Central memory CD4-positive, alpha-beta T cell (primary cell): ENCODE results near the gene LYZ.

ENCODE experiments used
- DNase-seq: peaks from one replicate; pipeline ENCODE4 v3.0.0; 2022

LYZ gene

GRCh38 chr12:69338936-69339335, 9.2 kb upstream of the LYZ start:
- no peak for DNase-seq

GRCh38 chr12:69339999-69340398, 8.2 kb upstream of the LYZ start:
- DNase-seq, result no peak

DNA sequence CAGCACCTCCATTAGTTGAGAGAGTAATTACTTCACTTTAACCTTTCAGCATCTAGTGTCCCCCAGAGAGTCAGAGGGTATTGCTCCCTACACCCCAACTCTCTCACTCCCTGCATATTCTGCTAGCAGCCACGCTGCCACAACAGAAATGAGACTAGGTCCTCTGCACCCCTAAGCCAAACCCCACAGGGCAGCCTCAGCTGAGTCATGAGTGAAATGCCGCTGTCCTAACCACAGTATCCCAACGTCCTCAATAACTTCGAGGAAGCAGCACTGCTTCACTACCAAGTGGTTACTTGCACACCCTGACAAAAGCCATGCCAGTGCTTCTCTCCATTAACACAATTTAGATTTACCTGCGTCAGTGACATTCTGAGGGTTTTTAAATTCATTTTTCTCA, 6.9 kb upstream of the LYZ start:
- no peak for DNase-seq

GRCh38 chr12:69342421-69342820, 5.8 kb upstream of the LYZ start:
- no peak for DNase-seq

DNA sequence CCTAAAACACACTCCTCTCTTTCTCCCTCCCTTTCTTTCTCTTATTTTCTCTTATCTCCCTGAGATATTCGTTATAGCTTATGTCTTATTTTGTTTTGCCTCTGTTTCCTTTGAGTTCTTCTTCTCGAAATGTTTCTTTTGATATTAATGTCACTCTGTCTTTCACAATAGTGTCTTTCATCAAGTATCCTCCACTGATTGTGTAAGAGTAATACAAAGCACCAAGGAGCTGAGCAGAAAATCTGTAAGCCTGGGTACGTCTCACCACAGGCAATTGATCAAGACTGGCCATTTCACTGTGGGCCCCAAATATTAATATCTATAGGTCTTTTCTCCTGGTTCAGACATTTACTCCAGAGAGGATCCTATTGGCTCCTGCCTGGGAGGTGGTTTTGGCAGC, 4.8 kb upstream of the LYZ start:
- no peak for DNase-seq

DNA sequence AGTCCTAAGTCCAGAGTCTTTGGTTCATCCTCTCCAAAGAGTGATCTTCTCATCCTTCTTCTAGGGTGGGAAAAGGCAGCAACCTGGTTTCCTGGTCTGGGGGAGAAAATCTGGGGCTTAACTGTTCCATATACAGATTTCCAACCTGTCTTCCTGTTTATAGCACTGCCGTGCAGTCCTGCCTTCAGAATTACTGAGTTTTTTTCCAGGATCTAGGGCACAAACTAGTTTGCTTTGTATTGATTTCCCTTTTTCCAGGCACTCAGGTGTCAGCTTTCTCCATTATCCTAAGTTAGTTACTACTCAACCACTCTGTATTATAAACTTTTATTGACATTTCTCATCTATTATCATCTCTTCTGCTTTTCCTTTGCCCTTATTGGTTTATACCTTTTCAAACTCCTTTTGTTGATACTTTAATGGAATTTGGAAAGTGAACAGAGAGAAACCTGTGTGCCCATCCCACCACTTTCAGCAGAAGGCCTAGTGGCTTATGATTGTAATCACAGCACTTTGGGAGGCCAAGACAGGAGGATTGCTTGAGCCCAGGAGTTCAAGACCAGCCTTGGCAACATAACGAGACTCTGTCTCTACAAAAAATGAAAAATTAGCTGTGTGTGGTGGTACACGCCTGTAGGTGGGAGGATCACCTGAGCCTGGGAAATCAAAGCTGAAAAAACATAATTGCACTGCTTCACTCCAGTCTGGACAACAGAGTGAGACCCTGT, 4.1 kb upstream of the LYZ start:
- DNase-seq, result no peak

DNA sequence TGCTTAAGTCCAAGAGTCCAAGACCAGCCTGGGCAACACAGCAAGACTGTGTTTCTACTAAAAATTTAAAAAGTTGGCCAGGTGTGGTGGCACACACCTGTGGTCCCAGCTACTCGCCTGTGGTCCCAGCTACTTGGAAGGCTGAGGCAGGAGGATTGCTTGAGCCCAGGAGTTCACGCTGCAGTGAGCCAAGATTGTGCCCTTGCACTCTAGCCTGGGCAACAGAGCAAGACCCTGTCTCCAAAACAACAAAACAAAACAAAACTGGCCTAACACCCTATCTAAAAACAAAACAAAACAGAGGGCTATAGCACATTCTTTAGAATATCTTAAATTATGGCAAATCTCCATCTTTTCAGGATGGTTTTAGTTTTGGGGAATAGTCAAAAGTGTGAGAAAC, 3.1 kb upstream of the LYZ start:
- DNase-seq, result no peak

DNA sequence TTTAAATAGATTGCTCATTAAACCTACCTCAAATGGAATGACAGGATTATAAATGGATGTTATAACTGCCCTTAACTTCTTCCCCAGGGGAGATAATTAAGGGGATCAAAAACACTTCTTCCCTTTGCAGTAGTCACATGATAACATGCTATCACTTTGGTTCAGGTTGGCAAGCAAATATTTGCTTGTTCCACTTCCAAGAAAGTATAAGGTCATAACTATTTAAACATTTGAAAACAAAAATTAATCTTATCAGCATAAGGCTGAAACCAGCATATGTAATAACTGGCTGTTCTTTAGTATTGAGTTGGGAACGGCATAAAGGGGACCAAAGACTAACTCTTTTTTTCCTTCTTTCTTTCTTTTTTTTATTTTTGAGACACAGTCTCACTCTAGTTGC, 2.4 kb upstream of the LYZ start:
- no peak for DNase-seq

GRCh38 chr12:69350002-69350626, 1.9 kb downstream of the LYZ start:
- DNase-seq, result no peak

GRCh38 chr12:69350777-69351176, 2.6 kb downstream of the LYZ start:
- no peak for DNase-seq

- DNase-seq, result no peak
Observed at GRCh38 chr12:69351462-69352236, 3.5 kb downstream of the LYZ start.

DNA sequence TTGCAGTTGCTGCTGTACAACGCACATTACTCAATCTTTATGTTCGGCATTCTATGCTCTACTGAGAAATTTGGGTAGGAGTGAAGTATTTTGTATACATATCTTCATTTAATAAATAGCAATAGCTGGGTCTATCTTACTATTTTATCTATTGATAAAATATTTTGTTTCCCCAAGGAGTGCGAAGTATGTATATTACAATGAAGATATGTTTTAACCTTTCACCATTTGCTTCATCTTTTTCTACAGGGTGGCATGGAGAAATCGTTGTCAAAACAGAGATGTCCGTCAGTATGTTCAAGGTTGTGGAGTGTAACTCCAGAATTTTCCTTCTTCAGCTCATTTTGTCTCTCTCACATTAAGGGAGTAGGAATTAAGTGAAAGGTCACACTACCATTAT, 4.7 kb downstream of the LYZ start:
- DNase-seq, result no peak

DNA sequence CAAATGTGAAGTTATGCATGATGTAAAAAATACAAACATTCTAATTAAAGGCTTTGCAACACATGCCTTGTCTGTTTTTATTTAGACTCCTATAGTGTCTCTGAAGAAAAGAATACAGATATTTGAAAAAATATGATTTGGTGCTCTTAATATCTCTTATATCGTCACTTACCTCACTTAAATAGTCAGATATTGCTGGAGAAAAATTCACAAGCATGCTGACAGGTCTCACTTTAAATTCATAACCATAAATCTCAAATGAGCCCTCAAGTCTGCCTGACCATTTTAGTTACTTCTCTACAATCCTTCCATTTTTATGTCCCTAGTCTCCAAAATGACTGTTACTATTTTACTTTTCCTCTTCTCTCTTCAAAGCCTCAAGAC, 6.0 kb downstream of the LYZ start:
- DNase-seq, result no peak

DNA sequence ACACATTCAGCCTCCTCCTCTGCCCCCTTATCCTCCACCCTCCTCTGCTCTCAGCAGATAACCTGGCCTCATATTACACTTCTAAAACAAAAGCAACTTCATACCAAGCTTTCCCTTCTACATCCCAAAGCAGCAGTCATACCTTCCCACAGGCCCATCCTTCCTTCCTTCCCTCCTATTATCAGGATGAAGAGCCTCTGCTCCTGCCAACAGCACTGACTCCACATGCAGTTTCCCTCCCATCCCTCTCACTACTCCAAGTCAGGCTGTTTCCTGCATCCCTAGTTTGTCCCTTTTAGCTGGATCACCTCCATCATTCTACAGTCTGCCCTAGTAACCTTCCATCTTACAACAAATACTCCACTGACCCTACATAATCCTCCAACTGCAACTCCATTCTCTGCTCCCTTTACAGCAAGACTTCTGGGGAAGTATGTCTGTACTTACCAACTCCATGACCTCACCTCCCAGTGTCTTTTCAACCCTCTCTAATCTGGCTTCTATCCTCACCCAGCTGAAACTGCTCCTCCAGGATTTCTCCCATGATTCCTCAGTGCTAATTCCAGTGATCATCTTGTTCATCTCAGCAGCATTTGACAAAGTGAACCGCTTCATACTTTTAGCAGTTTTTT, 6.5 kb downstream of the LYZ start:
- DNase-seq, result no peak

GRCh38 chr12:69355363-69356028, 7.3 kb downstream of the LYZ start:
- DNase-seq, result no peak

DNA sequence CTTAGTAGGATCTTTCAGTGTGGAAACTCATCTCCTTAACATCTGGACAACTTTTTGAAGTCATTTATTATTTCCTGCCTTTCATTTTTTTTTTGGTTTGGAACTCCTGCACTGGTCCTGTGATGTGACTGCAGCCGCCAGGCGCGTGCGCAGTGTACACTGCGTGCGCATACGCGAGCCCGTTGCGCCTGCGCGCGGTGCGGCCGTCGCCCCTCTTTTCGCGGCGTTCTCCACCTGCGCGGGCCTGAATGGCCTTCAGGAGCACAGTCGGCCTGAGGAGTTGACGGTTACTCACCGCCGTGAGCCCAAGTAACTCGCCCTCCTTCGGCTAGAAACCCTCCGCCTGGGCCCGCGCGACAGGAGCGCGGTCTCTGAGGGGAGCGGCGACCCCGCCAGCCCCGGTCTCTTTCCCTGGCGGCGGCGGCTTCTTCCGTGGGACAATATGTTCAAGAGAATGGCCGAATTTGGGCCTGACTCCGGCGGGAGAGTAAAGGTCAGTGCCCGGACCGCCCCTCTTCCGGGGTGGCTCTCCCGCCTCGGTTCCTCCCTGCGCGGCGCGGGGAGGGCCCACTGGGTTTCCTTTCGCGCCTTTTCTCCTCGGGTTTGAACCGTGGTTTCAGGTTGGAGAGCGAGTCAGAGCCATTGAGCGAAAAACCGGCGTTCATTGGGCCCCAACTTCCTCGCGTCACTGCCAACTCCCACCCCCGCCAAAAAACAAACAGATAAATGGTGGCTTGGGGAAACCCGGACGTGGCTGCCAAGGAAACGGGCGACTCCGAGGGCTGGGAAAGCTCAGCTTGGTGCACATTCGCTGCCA, 11.6 kb downstream of the LYZ start, which contains the start of gene YEATS4:
YEATS4 (plus strand) TSS at position 213 of the 817 bp plus-strand sequence; CDS start at position 443, 230 bp downstream.
- peak; percentile 88 for DNase-seq

DNA sequence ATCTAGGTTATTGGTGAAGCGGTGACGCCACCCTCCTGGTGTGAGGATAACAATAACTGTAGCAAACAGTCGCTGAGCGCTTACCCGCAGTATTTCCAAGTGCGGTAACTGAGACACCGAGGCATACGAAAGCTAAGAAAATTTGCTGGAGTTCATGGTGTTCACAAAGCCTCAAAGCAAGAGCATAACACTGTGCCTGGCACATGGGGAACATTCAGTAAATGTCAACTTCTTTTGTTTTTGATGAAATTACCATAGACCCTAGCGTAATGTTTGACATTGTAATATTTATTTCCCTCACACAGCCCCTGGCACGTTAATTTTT, 12.1 kb downstream of the LYZ start:
- no peak for DNase-seq

DNA sequence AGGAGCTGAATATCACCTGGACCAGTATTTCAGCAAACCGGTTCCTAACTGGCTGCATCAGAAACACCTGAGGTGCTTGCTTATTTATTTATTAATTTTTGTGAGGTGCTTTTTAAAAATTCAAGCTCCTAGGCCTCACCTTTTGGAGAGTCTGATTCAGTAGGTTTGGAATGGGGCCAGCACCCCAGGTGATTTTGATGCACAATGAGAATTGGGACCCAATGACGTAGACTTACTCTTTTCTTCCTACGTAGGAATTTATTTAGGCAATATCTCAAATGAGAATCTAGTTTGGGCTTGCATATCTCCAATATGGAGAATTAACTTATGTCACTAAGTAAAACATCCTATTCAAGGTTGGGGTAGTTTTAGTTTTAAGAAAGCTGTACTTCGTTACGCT, 18.6 kb downstream of the LYZ start:
- no peak for DNase-seq

DNA sequence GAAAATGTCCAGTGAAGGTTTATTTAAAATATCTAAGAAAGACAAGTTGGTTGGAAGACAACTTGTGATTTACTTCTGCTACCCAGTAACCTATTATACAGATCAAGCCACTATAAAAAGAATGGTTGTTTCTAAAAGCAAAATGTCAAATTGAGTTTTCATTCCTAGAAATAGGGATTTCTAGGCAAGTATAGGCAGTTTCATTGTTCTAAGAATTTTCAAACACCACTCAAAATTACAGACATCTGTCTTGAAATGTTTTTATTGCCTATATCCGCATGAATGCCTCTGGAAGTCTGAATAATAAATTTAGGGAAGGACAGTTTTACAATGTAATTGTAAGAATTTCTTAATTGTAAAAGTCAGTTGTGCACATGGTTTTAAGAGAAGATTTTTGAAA, 20.0 kb downstream of the LYZ start:
- DNase-seq, result no peak

- no peak for DNase-seq
Observed at GRCh38 chr12:69383074-69383473, 34.9 kb downstream of the LYZ start.

GRCh38 chr12:69385038-69385437, 36.9 kb downstream of the LYZ start:
- DNase-seq, result no peak

GRCh38 chr12:69386921-69387320, 38.7 kb downstream of the LYZ start:
- no peak for DNase-seq
